Epithelial cell of proximal tubule (primary cell): Measurements from ENCODE around the gene SECISBP2L. TPM values are rescaled to one million over a fixed set of nuclear protein-coding genes. Genes with fewer than 3 reads are reported as not detected.

Experiments used
- DNase-seq: peaks from one replicate; pipeline ENCODE4 v3.0.0-alpha.2; 2011; ENCODE audit warnings: low read depth
- H3K4me3 ChIP-seq: 2 replicates; pipeline ENCODE4 v1.5.1; 2011; ENCODE audit warnings: low read depth, mild to moderate bottlenecking, low read length
- CTCF ChIP-seq: conservative IDR thresholded peaks from 2 replicates; pipeline ENCODE4 v1.5.1; 2012; ENCODE audit warnings: low read depth, mild to moderate bottlenecking, low read length
- total RNA-seq: library from RNA; depleted of rRNA; stranded (reverse); fragments of >200 nt; gene quantifications from 2 replicates; pipeline ENCODE4 v1.2.3, GENCODE V29; 2015

The SECISBP2L gene
- total RNA-seq, 1 donor from 2014 or later, result 14.4 TPM

GRCh38 chr15:49064281-49064653, 18.0 kb upstream of the SECISBP2L start:
- H3K4me3 ChIP-seq, result no peak overlapping the region
- no peak for DNase-seq
- no peak for TF ChIP-seq CTCF

- TF ChIP-seq CTCF, result no peak
- no peak overlapping the region for H3K4me3 ChIP-seq
- DNase-seq, result no peak
These were observed 17.4 kb upstream of the SECISBP2L start for GRCh38 chr15:49063402-49064280.

GRCh38 chr15:49062900-49063299, 16.7 kb upstream of the SECISBP2L start:
- TF ChIP-seq CTCF, result no peak

GRCh38 chr15:49060710-49061495, 14.7 kb upstream of the SECISBP2L start:
- no peak for DNase-seq
- no peak for TF ChIP-seq CTCF
- H3K4me3 ChIP-seq, result no peak overlapping the region

More at GRCh38 chr15:49062900-49063299, 16.7 kb upstream of the SECISBP2L start:
- no peak overlapping the region for H3K4me3 ChIP-seq
- DNase-seq, result no peak

- no peak for DNase-seq
- TF ChIP-seq CTCF, result no peak
- H3K4me3 ChIP-seq, result no peak overlapping the region
These were observed 13.2 kb upstream of the SECISBP2L start for GRCh38 chr15:49059491-49059890.

- no peak for DNase-seq
- no peak overlapping the region for H3K4me3 ChIP-seq
- TF ChIP-seq CTCF, result no peak
These were observed 12.3 kb upstream of the SECISBP2L start for GRCh38 chr15:49058559-49058958.

- no peak for TF ChIP-seq CTCF
- no peak overlapping the region for H3K4me3 ChIP-seq
- no peak for DNase-seq
These were observed 9.4 kb upstream of the SECISBP2L start for GRCh38 chr15:49055630-49056029.
